Effector CD4-positive, alpha-beta T cell (primary cell): ENCODE results near the gene ELAVL1.
"Not testable (repeated sequence)": the region's sequence is repeated elsewhere in the genome, so short reads cannot be mapped to it uniquely, and the experiment has no call there.

Experiments
- DNase-seq: peaks from one replicate; pipeline ENCODE4 v3.0.0-alpha.2; 2020
- total RNA-seq: gene quantifications from one replicate; lab custom pipeline; 2026; lab: John Stamatoyannopoulos, UW

The ELAVL1 gene
- 37.5 reads per million, percentile 62 among the genes with 10 or more reads in this experiment for total RNA-seq

DNA sequence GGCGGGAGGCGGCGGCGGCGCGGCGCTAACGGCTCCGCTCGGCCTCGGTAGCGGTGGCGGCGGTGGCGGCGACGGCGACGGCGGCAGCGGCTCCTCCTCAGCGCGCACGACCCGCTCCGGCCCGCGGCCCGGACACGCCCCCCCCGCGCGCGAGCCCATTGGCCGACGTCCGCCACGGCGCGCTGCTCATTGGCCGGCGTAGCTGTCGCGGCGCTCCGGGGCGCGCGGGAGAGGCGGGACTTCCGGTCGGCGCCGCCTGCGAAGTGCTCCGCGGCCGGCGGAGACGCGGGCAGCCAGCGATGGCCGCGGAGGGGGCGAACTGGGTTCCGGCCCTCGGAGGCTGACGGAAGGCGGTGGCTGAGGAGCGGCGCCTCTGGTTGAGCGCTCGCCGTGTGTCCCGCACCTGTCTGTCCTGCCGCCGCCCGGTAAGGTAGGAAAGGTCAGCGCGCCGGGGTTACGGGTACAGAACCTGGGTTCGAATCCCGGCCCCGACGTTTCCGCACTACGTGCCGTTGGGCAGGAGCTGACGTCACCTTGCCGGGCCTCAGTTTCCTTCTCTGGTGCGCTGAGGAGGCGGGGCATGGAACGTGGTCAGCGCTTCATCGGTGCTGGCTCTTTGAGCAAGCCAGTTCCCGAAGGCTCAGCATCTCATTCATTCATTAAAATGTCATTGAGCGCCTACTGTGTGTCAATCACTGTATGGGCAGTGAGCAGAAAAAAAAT, at the start of gene ELAVL1:
ELAVL1 (minus strand) TSS at position 108 of the 723 bp plus-strand sequence. CDS start 13,826 bp downstream, outside the sequence.
- DNase-seq, result peak; percentile 87

DNA sequence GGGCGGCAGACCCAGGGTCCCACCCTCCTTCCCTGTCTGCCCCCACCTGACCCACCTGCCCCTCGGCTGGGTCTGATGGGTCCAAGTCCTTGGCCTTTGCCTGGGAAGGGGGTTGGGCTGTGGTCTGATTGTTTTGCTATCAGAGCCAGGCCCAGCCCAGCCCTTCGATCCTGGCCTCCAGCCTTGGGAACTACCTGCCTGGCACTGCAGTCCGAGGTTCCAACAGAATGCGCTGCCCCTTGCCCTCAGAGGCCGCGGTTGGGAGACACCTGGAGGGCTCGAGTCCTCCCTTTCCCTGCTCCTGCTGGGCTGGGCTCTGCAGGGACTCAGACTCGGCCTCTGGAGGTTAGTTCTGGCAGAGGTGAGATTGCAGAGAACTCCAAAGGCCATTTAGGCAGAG, 48.7 kb upstream of the ELAVL1 start:
- DNase-seq, result no peak

DNA sequence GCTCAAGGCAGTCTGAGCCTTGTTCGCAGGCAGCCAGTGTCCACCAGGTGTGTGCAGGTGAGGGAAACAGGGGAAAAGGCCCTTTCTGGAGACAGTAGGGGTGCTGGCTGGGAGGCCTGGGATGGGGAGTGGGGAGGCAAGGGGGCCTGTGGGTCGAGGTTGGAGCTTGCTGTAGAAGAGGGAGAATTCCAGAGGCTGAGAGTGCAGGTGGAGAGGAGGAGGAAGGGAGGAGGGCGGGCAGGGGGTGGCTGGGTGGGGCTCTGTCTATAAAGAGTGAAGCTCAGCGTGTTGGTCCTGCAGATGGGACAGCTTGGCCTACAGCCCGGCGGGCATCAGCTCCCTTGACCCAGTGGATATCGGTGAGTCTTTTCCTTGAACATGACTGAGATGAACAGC, 47.0 kb upstream of the ELAVL1 start, which contains the start of gene CCL25:
CCL25 (plus strand) TSS at position 297 of the 396 bp plus-strand sequence. CDS start 290 bp downstream, outside the sequence.
- no peak for DNase-seq

DNA sequence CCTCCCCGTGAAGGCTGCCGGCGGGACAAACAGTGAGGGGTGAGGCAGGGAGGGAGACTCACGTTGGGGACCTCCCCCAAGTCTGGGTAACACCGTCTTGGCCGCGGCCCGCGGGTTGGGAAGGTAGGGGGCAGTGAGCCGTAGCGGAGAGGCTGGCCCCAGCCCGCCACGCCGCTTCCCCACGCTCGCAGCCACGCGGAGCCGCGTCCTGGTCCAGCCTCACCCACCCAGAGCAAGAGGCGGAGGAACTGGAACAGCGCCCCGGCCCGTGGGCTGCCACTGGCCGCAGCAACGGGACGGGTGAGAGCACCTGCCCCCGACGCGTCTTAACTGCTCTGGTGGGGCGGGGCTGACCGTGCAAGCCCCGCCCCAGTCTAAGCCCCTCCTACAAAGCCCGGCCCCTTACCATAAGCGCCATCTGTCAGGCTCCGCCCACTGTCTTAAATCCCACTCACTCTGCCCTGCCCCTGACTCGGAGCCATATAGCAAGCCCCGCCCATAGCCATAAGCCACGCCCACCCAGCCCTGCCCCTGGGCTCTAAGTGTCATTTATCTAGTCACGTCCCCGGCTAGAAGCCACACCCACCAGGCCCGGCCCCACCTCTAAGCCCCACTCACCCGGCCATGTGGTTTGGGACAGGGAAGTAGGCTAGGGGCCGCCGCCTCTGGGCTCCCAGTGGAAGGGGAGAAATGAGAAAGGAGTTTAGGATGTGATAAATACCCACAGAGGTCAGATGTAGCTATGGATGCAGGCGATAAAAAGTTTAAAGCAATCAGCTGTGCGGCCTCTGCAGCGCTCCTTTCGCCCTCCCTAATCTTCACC, 45.0 kb upstream of the ELAVL1 start:
- peak; percentile 69 for DNase-seq

DNA sequence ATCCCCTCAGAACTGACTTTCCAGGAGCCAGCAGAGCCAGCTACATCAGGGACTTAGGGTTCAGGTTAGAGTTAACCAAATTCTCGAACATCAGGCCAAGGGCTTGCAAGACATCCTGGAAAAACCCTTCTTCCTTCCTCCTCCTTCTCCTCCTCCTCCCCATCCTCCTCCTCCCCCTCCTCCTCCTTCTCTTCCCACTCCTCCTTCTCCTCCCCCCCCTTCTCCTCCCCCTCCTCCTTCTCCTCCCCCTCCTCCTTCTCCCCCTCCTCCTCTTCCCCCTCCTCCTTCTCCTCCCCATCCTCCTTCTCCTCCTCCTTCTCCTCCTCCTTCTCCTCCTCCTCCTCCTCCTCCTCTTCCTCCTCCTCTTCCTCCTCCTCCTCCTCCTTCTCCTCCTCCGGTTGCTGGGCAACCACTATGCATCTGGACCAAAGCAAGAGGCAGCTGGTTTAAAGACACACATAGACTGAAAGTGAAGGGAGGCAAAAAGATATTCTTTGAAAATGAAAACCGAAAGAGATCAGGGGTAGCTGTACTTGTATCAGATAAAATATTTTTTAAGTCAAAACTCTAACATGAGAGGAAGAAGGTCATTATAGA, 41.2 kb upstream of the ELAVL1 start:
- no peak for DNase-seq

DNA sequence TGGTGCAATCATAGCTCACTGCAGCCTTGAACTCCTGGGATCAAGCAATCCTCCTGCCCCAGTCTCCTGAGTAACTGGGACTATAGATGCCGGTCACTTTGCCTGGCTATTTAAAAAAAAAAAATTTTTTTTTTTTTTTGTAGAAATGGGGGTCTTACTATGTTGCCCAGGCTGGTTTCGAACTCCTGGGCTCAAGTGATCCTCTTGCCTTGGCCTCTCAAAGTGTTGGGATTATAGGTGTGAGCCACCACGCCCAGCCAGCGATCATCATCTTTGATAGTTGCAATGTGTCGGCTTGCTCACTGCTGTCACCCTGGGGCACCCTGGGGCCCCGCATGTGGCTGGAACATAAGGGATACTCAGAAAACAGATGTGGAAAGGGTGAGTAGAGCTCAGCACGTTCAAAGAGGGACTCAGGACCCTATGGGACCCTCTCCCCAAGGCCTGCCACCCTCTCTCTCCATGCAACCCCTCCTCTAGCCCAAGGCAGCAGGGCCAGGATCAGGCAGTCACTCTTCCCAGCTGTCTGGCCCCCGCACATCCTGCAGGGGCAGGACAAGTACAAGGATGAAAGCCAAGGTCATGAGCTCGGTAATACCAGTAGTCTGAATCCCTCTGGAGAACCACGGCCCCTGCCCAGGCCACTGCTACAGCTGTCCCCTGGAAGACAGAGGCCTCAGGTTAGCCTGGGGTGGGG, 40.6 kb upstream of the ELAVL1 start:
- DNase-seq, result no peak

DNA sequence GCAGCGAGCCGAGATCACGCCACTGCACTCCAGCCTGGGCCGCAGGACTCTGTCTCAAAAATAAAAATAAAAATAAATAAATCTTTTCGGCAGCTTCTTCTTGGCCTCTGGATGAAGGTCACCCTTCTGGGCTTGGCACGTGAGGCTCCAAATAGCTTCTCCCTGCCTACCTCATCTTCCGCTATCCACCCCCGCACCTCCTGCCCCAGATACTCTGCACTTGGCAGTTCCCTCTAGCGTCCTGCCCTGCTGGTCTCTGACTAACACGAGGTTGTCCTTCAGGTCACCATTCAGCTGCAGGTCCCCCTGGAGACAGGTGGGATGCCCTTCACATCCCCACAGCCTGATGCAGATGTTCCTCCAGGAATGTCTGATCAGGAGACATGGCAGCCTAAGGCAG, 38.6 kb upstream of the ELAVL1 start:
- no peak for DNase-seq

DNA sequence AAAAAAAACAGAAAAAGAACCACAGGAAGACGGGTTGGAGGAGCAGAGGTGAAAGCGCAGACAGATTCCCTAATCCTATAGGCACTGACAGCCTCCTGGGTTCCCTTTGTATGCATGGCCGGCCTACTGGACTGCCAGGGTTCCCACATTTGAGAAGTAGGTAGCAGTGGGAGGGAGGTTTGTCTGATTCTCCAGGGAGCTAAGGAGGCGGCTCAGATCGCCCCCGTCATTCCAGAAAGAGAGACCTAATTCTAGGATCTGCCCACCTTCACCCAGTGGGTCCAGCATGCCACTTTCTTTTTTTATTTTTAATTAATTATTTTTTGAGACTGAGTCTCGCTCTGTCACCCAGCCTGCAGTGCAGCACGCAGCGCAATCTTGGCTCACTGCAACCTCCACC, 37.5 kb upstream of the ELAVL1 start:
- DNase-seq, result no peak

DNA sequence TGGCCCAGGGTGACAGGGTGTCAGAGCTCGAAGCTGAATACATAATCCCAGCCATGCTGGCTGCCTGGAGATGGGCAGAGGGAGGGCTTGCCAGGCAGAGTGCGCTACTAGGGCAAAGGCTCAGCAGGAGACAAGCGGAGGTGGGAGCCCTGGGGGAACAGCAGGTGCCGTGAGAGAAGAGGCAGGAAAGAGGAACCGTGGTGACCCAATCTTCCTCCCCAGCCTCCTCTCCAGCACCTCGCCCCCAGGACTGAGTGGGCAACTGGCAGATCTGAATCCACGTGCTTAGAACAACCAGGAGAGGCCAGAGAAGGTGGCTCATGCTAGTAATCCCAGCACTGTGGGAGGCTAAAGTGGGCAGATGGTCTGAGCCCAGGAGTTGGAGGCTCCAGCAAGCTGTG, 36.1 kb upstream of the ELAVL1 start:
- no peak for DNase-seq

DNA sequence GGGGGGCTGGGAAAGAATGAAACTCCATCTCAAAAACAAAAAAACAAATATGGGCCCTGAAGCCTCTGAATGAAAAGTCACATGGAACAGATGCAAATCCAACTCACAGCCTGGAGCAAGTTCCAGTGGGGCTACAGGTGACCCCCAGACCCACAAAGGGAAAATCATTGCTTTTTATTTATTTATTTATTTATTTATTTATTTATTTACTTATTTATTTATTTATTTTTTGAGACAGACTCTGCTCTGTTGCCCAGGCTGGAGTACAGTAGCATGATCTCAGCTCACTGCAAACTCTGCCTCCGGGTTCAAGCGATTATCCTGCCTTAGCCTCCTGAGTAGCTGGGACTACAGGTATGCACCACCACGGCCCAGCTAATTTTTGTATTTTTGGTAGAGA, 33.8 kb upstream of the ELAVL1 start:
- DNase-seq, result no peak

DNA sequence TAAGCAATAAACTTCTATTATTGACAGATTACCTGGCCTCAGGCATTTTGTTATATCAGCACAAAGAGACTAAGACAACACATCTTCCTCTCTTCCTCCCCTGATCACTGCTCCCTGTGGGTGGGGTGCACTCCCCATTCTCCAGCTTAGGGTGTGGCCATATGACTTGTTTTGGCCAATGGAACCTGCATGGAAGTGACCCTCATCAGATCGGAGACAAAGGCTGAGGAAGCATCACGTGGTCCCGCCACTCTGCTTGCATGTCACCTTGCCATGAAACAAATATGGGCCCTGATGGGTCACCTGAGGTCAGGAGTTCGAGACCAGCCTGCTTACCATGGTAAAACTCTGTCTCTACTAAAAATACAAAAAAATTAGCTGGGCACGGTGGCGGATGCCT, 33.4 kb upstream of the ELAVL1 start:
- no peak for DNase-seq

DNA sequence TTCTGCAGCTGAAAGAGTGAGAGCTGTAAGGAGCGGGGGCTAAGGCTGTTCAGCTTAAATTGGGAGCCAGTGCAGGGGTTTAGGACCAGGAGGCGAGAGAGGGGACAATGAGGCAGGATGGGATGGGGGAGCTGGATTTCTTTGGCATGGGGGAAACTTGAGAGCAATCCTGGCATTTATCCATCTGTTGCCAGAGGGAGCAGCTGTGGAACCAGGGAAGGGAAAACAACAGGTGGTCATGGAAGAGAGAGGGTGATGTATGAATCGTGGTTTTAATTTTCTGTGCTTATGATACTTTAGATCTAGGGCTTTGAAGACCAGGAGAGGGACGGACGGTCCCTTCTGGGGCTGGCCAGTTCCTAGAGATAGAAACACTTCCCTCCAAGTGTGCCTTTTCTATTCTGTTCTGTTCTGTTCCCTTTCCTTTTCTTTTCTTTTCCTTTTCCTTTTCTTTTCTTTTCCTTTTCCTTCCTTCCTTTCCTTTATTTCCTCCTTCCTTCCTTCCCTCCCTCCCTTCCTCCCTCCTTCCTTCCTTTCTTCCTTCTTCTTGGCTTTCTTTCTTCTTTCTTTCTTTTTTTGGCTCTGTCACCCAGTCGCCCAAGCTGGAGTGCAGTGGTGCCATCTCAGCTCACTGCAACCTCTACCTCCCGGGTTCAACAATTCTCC, 31.1 kb upstream of the ELAVL1 start:
- DNase-seq, result no peak

DNA sequence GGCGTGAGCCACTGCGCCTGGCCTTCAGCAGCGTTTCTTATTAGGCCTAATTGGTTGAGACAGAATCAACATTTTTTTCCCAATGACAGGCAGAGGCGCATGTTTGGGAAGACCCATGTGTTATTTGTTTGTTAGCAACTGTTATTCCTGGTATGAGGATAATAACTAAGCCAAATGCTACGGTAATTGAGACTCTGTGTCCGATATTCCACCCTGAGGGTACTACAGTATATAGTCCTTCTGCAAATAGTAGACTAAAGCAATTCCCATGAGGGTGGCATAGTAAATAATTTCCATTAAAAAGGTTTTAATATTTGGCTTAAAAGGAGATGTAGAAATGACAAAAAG, 28.7 kb upstream of the ELAVL1 start:
- DNase-seq, result no peak

DNA sequence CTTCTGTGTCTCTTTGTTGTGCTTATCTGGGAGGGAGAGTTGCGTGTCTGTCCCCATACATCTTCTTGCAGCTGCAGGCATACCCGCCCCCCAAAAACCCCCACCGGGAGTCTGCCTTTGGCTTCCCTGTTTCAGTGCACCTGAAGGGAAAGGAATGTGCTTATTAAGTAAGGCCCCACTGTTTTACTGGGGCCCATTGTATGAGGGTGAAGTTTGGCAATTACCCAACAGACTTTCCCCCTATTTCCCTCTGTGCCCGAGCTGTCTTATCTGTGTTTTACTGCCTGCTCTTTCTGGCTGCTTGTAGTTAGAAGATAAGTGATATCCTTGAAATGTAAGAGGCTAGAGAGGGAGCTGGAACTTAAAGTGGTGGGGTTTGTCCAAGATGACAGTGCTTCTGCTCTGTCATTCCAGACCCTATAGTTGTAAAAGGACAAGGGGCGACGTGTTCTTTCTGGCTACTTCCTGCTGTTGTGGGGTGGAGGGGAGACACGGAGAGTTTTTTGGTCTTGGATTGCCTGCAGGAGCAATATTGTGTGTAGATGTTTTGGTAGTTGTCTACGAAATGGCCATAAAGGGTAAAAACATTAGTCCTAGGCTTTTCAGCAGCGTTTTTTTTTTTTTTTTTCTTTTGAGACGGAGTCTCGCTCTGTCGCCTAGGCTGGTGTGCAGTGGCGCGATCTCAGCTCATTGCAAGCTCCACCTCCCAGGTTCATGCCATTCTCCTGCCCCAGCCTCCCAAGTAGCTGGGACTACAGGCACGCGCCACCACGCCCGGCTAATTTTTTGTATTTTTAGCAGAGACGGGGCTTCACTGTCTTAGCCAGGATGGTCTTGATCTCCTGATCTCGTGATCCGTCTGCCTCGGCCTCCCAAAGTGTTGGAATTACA, 28.1 kb upstream of the ELAVL1 start:
- not testable (repeated sequence) for DNase-seq

DNA sequence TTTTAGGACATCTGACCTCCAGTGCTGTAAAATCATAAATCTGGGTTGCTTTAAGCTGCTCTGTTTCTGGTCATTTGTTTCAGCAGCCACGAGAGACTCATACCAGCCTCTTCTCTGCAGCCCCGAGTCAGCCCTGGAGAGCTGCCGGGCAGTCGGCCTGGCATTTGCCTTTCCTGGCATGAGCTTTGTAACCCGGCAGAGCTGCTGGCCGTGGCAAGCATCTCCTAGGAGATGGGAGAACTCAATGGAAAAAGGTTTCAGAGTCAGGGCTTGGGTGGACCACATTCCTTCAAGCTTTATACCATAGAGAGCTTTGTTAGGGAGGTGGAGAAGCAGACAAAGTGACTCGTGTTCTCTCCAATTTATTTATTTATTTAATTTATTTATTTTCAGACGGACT, 25.5 kb upstream of the ELAVL1 start:
- DNase-seq, result no peak

DNA sequence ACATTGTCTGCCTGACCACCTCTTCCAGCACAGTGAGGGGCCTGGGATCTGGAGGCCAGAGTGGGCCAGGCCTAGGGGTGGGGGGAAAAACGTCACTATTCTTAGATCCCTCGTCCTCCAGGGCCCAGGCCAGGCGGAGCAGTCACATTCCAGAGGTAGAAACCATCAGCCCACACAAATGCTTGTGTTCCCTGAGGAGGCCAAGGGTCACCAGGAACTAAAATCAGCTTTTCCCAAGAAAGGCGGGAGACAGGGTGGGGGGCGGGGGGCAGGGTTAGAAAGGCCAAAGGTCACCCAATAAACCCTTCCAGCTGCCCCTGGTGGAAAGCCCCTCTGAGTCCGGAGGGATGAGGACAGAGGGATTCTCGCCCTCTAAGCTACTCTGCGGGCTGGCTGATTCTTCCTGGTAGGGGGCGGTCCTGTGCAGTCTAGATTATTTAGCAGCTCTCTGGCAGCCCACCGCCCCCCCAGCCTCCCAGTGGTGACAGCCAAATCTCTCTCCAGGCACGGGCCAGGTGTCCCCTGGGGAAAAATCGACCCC, 23.6 kb upstream of the ELAVL1 start:
- DNase-seq, result no peak

DNA sequence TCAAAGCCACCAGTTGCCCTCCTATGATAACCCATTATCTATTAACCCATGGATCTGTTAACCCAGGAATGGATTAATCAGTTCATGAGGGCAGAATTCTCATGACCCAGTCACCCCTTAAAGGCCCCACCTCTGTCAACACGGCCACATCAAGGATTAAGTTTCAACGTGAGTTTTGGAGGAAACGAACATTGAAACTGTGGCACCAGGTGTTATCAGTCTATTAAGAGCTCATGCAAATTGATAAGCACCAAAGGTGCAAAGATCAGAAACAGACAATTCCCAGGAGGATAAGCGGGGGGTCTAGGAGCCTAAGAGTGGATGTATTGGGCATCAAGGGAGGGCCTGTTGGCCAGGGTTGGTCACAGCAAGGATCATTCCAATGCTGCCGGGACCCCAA, 19.9 kb upstream of the ELAVL1 start:
- no peak for DNase-seq

DNA sequence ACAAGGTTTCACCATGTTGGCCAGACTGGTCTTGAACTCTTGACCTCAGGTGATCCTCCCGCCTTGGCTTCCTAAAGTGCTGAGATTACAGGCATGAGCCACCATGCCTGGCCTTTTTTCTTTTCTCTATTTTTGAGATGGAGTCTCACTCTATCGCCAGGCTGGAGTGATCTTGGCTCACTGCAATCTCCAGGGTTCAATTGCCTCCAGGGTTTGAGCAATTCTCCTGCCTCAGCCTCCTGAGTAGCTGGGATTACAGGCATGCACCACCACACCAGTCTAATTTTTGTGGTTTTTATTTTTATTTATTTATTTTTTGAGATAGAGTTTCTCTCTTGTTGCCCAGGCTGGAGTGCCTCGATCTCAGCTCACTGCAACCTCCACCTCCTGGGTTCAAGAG, 18.8 kb upstream of the ELAVL1 start:
- not testable (repeated sequence) for DNase-seq

DNA sequence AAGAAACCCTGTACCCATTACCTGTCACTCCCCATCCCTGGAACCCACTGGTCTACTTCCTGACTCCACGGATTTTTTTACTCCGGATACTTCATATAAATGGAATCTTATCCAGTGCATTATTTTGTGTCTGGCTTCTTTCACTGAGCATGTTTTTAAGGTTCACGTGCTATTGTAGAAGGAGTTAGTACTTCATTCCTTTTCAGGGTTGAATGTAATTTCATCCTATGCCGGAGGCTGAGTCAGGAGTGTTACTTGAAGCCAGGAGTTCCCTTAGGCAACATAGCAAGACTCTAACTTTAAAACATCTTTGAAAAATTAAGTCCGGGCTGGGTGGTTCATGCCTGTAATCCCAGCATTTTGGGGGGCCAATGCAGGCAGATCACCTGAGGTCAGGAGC, 17.9 kb upstream of the ELAVL1 start:
- no peak for DNase-seq

DNA sequence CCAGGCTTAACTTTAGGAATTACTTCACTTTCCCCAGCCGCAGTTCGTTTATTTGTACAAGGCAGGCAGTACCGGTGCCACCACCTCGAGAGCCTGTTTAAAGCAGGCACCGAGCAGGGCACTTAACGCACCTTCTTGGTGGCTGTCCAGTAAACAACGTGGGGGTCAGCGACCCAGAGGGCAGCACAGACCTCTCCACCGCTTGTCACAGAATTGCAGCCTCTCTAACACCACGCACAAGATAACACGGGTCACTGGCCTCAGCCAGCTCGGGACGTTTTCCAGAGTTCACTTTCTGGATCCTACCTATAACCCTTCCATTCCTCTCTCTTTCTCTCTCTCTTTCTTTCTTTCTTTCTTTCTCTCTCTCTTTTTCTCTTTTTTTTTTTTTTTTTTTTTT, 16.8 kb upstream of the ELAVL1 start:
- no peak for DNase-seq

DNA sequence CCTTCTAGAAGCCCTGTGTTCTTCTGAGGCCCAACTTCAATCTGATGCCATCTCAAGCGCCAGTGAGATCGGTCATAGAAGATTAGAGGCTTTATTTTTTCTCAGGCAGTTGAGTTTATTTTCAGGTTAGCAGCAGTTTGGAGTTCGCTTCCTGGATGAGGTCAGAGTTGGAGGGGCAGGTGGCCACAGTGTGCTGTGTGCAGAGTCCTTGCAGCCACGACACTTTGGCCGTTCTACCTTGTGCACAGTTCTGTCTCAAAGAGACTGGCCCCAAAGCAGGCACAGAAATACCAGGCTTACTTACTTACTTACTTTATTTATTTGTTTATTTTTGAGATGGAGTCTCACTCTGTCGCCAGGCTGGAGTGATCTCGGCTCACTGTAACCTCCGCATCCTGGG, 15.9 kb upstream of the ELAVL1 start:
- DNase-seq, result no peak
